ENCODE measurements around the gene PIK3R6.

Gene PIK3R6

DNA sequence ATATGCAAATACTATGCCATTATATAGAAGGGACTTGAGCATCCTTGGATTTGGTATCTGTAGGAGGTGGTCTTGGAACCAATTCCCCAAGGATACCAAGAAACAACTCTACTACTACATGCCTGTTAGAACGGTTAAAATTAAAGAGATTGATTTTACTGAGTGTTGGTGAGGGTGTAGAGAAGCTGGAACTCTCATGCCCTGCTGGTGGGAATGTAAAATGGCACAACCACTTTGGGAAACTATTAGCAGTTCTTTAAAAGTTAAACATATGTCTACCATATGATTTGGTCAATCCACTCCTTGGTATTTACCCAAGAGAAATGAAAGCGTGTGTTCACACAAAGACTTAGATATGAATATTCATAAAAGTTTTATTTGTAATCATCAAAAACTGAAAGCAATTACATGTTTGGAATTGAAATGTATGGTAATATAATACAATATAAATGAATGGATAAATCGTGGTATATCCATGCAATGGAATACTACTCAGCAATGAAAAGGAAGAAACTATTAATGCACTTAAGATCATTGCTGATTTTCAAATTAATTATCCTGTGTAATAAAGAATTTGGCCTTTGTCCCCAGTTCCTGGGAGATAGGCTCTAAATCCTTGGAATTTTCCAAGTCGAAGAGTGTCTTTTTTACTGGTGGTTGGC lies 76.1 kb downstream of the PIK3R6 start:
- no peak for DNase-seq

DNA sequence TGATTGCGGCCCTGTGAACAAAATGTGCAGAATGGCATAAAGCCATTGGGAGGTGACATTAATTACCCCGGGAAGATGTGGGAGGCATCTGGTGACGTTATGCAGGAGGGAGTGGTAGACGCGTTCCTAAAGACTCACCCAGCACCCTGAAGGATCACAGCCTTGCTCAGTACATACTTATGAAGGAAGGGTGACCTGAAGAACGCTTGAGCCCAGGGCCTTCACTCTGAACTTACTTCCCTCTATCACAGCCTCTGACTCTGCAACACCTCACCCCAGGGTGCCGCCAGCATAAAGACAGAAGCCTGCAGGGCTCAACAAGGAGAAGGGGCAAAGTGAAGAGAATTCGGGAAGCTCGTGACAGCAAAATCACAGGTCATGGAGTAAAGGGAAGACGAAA lies 77.7 kb downstream of the PIK3R6 start:
- no peak for DNase-seq

DNA sequence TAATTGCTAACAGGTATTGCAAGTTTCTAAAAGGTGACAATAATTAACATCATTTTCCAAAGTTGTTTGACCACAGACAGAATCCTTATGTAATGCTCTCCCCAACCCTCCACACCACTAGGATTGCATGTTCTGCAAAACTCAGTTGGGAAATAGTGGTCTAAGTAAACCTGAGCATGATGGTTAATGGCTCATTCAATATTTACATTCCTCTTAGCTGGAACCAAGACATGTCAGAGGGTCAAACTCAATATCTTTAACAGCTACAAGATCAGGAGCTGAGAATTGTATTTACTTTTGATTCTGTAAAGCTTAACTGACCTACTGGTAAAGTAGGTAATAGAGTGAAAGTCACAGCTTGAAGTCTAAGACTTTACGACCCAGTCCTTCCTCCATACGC lies 78.5 kb downstream of the PIK3R6 start:
- no peak for DNase-seq

DNA sequence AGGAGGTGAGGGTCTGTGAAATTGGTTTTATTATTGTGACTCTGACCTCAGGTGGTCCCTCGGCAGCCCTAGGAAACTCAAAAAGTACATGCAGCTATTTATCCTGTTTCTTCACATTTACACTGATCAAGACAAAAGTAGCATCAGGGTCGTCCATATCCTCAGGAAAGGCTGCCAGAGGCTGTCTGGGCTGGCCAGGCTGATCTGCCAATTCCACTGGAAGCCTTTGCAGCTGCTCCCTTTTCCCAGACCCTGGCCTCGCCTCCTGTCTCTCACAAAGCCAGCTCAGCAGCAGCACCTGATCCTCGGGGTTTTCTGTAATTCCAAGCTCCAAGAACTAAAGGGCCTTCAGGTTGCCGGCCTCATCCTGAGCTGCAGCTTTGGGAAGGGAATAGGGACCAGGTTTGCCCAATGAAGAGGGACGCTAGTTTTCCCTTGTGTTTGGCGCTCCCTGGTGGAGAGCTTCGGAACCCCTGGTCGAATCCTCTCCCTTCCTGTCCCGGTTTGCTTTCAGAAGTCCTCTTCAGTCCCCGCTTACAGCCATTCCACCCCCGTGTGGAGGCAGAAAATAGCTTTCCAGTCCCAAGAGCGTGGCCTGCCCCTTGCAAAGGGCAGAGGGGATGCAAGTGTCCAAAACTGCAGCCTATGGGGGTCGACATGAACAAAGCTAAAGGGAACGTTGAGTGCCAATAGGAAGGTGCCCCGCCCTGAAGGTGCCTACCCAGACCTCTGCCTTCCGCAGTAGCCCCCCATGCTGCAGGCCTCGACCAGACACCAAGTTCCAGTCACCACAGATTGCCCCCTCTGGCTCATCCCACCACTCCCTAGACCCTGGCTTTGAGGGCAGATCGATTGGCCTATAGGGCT lies 81.7 kb downstream of the PIK3R6 start:
- peak; percentile 42 to 60 for DNase-seq

DNA sequence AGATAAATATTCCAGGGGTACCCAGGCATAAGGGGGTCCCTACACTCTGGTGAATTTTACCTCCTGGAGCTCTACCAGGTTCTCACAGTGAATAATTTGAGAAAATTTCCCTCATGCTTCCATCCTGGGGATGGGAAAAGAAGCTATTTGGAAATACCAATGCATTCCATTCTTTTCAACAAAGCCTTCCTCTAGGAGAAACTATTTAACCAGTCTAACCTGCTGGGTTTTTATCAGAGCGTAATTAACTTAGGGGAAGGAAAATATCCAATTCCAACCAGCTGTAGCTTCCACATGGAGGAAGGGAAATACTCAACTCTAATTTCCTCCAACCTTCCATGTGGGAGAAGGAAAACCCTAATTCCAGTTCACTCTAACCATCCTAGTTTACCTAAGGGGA lies 85.3 kb downstream of the PIK3R6 start:
- DNase-seq = no peak

DNA sequence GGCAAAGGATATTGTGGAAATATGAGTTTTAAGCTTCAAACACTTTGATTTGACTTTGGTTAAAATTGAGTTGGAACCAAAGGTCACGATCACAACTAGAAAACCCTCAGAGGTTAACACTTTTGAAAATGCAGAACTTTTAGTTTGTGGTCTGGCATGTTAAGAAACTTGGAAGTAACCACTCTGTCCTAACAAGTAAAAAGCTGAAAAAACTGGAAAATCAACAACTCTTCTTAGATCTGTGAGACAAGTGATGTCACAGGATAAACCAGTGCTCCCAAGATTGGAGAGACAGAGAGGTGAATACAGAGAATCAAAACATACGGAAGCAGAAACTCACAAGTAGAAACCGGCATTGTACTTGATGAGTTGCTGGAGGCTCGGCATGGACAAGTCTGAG lies 85.7 kb downstream of the PIK3R6 start:
- no peak for DNase-seq

DNA sequence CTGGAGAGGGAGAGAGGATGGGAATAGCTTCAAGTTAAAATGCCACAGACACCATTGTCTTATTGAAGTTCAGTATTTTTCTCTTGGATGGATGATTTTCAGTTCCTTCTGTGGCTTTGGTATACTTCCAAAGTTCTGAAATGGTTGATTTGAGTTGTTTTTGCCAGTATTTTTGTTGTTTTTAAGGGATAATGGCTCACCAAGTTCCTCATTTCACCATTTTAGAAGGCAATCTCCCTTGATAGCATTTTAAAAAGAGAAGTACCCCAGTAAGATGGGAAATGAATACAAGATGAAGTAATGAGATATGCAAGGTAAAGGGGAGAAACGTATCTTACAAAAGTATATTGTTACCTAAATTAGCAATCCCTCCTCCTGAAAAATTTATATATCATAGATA lies 90.6 kb downstream of the PIK3R6 start:
- no peak for DNase-seq

DNA sequence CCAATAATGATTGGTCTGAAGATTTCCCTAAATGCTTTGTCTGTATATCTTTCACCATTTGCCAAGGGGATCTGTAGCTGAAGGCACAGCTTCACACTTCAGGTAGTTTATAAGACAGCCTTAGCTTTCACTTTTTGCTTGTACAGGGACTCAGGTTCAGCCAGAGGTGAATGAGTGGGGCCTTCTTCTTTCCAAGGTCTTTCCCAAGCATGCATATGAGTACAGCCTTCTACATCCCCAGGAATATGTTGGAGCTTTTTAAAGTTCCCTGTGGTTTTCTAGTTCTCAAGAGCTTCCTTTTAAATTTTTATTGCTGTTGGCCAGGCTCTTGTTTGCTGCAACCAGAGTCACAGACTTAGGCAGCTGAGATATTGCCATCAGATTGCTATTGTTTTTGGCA lies 91.2 kb downstream of the PIK3R6 start:
- no peak for DNase-seq

DNA sequence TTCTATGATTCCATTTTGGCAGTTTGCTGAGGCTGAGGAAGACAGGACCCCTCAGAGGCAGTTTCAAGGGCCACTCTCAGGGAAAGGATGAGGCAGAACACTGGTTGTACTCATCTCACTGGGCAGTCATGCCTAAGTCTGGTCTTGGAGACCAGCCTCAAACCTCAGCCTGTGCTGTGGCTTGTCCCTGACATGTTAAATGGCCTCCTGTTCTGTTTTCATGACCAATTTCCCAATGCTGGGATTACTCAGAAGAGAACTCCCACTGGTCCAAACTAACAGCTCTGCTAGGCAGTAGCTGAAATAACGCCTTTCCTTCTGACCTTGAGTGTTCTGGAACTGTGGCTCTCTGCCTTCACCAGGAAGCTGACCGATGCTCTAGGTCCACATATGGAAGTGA lies 100.7 kb downstream of the PIK3R6 start:
- no peak for DNase-seq

DNA sequence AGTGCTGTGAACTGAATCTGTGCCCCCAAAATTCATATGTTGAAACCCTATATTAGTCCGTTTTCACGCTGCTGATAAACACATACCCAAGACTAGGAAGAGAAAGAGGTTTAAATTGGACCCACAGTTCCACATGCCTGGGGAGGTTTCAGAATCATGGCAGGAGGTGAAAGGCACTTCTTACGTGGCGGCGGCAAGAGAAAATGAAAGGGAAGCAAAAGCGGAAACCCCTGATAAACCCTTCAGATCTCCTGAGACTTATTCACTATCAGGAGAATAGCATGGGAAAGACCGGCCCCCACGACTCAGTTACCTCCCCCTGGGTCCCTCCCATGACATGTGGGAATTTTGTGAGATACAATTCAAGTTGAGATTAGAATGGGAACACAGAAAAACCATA lies 105.5 kb downstream of the PIK3R6 start:
- no peak for DNase-seq

DNA sequence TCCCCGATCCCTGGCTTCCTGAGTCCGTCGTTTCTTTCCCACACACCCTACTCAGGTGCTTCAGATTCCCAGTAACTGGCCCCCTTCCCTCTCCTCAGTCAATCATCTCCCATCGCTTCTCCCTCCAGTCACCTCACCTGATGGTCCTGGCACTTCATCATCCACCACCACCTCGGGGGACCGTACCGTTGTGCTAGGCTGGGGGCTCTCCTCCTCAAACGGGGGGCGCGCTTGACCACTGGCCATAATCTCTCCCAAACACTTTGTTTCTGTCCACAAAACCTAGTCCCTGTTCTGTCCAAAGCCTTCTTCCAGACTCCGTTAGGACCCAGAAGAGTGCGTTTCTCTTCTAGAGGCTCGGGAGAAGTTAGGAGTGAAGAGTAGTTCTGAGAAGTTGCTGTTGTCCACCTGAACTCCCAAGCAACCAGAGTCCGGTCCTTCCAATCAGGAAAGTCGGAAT lies 109.3 kb downstream of the PIK3R6 start, which contains the start of gene SPDYE4:
Gene SPDYE4, minus strand, starts transcription at position 410 of the 460 bp plus-strand sequence. Its CDS starts 164 bp downstream, at position 246.
- DNase-seq = no peak

DNA sequence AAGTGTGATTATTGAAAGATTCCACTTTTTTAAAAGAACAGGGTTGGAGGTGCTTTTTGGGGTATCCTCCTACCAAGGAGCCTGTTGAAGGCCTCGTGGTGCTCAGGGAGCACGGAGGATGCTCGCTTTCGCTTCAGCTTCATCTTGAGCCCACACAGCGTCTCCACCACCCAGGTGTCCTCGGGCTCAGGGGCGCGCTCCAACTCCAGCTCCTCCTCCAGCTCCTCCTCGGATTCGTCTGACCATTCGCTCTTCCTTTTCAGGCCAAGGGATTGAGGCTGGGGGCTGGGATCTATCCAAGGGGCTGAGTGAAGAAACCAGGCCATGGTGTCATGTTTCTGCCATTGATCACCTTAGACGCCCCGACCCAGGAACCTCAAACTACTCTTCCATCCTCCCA lies 110.3 kb downstream of the PIK3R6 start:
- DNase-seq = no peak

DNA sequence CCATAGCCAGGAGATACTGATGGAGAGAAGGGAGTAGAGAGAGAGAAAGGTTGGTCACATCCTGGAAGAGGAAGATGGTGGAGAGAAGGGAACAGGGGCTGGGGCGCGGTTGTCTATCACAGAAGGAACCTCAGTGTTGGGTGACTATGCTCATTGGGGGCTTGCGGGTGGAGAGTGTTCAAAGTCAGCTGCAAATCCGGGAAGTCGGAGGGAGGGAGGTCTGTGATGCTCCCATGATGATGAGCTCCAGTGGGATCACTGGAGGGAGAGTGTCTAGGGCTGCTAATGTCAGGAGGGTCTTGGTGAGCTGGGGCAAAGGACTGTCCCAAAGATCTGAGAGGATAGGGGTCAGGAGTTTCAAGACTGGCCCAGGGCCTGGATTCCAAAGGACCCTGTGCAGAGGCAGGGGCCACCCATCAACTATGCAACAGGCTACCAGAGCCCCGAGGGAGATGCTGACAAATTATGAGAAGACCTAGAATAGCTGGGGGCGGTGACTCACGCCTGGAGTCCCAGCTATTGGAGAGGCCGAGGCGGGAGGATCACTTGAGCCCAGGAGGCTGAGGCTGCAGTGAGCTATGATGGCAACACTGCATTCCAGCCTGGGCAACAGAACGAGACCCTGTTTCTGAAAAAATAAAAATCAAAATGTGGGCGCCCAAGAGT lies 111.8 kb downstream of the PIK3R6 start:
- DNase-seq = no peak

DNA sequence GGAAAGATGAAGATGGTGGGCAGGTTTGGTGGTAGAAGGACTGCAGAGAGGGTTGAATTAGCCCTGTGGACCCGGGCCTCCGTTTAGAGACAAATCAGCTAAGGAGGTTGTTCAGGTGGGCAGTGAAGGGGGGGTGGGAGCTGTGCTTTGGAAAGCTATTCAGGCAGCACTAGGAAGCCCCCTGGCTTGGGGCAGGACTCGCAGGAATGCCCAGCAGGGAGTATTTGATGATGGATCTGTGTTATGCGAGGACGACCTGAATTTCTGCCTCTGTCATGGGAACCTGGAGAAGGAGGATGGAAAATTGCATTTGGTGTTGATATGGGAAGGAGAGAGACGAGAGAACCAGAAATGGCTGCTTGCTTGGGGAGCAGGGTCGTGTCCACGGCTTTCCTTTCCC lies 112.6 kb downstream of the PIK3R6 start:
- DNase-seq = no peak

DNA sequence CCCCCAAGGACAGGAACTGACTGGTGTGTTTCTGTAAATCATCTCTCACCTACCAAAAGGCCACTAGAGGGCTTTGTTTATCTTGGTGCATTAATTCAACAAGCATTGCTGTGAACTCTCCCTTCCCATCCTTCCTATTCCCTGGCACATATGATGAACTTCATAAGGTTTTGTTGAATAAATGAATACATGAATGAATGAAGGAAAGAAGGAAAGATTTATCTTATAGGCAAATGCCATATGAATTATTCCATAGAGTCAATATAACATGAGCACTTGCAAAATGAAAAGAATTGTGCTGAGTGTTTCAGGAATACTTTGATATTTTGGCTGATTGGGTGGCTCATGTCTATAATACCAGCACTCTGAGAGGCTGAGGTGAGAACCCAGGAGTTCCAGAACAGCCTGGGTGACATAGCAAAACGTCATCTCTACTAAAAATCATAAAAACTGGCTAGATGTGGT lies 113.5 kb downstream of the PIK3R6 start:
- DNase-seq = no peak

DNA sequence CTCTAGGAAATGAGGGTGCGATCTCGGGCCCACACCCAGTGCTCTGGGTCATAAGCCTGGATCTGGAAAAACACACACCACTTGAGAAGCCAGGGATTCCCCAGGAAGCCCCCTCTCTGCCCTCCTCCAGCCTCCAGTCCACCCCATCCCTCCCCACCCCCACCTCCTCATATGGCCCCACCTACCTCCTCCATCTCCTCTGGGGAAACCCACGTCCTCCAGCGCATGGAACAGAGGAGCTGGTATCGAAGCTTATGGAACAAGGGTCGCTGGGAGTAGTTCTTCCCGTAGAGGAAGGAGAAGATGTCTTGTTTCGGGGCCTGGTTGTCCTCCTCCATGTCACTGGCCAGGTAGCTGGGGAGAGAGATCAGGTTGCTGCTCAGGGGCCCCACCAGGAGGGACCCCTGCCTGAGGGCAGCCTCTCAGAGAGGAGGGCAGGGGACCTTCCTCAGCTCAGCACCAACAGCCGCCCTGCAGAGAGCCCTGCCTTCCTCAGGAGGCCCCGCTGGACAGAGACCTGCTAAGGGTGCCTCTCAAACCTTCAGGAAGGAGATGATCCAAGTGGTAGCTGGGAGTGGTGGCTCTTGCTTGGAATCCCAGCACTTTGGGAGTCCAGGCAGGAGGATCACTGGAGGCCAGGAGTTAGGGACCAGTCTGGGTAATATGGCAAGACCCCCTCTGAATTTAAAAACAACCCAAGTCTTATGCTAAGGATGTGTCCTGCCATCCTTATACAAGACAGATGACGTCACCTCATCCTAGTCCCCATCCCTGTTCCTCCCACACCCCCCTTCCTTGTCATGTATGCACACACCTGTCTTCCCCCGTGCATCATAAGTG lies 114.1 kb downstream of the PIK3R6 start:
- DNase-seq = no peak

Measured in stimulated activated CD4-positive, alpha-beta T cell treated with anti-CD3 and anti-CD28 coated beads, Interleukin-4, amount 100 ng/mL, for 4 hours (primary cell).